Stimulated activated CD4-positive, alpha-beta T cell treated with anti-CD3 and anti-CD28 coated beads, Interleukin-15, amount 100 ng/mL, for 48 hours (primary cell): Measurements from ENCODE around the gene EDN3.
"Not testable (repeated sequence)": the region's sequence is repeated elsewhere in the genome, so short reads cannot be mapped to it uniquely, and the experiment has no call there.

Source experiments
- DNase-seq, 2 donors: peaks; one replicate each; pipeline ENCODE4 v3.0.0-alpha.2; 2020; ENCODE audit warnings: low read depth in 2 of 2

Gene EDN3

DNA sequence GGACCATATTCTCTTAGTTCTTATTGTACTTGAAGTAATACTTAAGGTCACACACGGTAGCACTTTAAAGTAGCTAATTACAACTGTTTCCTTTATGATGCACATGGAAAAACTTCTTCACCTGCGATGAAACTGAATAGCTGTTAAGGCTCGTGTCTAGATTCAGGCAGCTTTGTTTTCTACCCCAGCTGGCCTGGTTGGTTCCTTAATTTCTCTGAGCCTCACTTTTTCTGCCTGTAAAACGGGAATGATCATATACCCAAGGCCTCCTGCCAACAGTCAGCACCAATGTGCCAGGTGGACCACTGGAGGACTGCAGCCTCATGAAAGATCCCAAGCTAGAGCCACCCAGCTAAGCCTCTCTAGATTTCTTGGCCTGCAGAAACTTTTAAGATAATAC is 35.0 kb downstream of the EDN3 start:
- no peak for DNase-seq

DNA sequence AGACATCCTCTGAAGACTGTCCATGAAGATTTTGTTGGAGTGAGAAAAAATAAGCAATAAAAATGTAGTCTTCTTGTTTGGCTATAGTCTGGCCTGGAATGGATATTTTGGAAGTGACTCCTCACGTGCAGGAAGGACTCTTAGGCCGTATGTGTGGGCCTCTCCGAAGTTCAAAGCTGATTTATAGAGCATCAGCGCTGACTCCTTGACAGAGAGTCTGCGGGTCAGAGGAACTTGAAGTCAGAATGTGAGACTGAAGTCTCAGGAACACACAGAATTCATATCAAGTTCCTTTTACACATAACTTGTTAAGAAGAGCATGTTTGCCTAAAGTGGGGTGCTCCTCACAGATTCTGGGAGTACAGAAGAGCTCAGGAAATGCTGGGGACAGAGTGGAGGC is 36.1 kb downstream of the EDN3 start:
- no peak for DNase-seq

DNA sequence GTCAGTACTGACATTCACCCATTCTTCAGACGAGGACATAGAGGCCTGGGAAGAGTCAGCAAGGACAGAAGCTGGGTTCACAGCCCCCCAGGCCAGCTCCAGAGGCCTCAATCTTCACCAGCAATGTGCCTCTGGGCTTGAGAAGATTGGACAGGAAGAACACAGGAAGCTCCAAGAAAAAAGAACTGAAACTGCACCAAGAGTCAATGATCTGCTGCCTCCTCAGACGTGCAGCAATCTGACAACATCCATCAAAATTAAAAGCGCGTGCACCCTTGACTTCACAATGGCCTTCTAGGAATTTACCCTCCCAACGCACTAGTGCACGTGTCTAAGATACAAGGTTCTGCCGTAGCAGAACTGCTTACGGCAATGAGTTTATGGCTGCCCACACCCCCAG is 38.0 kb downstream of the EDN3 start:
- DNase-seq = not testable (repeated sequence)

DNA sequence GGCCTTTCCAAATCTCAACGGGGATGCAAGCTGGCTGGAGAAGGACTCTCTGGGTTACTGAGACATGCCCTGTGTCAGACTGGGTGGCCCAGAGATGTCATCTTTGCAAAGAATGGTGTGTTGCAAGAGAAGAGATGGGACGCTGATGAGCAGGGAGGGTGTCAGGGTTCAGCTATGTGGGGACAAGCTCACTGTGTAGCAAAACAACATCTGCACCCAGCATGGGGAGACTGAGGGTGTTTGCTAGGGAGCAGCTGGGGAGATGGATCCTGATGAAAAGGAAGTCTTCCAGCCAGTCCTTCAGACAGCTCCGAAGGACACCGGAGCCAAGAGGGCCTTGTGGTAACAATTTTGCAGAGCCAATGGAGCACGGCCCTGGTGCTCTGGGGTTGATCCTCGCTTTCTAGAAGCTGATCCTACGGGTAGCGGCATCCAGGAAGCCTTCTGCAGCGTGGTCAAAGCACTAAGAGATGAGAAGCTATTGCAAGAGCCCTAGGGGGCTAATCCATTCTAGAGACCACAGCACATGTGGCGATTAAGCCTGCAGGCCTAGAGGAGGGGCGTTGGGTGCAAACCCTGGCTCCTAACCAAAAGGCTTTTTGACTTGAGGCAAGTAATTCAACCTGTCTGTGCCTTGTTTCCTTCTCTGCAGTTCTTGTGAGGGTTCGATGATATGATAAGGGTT is 39.9 kb downstream of the EDN3 start:
- no peak for DNase-seq

DNA sequence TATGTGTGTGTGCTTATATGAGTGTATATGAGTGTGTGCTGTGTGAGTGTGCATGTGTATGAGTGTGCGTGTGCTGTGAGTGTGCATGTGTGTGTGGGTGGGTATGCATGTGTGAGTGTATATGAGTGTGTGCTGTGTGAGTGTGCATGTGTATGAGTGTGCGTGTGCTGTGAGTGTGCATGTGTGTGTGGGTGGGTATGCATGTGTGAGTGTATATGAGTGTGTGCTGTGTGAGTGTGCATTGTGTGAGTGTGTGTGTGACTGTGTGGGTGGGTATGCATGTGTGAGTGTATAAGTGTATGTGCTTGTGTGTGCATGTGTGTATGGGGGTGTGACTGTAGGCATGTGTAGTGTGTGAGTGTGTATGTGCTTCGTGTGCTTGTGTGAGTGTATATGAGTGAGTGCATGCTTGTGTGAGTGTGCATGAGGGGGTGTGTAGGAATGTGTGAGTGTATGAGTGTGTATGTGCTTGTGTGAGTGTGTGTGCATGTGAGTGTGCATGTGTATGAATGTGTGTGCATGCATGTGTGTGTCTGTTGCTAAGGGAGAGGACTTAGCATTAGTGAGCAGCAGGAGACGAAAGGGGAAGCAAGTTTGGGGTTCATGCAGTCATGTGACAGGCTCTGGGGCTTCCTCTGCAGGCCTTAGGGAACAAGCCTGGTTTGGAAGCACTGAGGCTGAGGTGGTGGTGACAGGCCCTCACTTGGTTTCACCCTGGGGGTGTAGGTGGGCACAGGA is 41.0 kb downstream of the EDN3 start:
- DNase-seq = not testable (repeated sequence)

DNA sequence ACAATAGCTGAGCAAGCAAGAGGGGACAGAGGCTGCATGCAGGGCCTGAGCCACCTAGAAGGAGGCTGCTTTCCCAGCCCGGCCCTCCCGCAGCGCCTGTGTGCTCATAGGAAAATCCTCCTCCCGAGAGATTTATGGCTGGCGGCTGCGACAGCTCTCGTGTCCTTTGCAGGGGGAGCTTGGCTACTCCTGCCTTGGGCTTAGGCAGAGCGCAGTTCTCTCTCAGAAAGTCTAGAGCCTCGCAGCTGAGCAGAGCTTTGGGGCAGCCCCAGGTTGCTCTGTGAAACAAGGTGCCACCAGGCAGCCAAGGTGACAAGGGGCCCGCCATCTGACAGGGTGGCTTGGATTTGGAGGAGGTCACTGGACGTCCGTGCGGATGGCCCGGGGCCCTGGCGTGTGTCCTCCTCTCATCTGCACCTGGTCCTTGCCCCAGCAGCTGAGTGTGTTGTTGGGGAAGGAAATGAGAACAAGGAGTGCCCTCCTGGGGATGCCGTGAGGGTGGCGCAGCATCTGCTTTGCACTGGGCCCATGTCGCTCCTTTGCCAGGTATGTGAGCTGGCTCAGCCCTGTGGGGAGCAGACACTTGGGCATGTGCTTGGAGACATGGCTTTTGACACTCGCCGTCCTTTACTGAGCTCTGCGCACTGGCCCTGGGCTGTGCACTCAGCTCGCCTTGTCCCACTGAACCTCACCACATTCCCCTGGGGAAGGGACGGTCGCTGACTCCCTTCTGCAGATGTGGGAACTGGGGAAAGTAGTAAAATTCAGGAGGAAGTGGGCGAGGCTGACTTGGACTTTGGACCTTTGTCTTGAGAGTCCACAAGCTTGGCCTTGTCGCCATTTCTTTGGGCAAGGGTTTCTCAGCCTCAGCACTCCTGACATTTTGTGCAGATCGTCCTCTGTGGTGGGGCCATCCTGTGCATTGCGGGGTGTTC is 41.9 kb downstream of the EDN3 start:
- no peak for DNase-seq

DNA sequence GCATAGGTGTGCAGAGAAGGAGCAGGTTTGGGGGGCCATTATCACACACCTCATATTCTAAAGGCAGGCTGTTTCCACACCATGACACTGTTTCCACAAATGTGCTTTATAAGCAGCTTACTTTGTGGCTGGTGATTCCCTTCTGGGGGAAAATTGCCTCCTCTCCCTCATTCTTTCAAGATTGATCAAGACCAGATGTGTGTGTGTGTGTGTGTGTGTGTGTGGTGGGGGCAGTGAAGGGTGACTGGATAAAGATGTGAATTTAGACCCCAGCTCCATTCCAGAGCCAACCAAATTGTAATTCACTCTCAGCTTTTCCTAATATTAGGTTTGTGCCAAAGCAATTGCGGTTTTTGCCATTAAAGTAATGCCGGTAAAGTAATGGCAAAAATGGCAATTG is 45.6 kb downstream of the EDN3 start:
- no peak for DNase-seq

DNA sequence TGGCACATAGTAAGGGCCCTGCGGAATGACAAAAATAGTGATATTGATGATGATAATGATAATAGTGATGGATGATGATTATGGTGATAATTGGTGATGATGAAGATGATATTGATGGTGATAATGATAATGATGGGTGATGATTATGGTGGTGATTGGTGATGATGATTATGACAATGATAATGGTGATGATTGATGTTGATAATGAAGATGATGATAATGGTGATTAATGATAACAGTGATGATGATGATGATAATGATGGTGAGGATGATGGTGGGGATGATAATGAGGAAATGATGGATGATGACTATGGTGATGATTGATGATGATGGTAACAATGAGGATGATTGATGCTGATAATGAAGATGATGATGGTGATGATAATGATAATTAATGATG is 48.9 kb downstream of the EDN3 start:
- DNase-seq = no peak

DNA sequence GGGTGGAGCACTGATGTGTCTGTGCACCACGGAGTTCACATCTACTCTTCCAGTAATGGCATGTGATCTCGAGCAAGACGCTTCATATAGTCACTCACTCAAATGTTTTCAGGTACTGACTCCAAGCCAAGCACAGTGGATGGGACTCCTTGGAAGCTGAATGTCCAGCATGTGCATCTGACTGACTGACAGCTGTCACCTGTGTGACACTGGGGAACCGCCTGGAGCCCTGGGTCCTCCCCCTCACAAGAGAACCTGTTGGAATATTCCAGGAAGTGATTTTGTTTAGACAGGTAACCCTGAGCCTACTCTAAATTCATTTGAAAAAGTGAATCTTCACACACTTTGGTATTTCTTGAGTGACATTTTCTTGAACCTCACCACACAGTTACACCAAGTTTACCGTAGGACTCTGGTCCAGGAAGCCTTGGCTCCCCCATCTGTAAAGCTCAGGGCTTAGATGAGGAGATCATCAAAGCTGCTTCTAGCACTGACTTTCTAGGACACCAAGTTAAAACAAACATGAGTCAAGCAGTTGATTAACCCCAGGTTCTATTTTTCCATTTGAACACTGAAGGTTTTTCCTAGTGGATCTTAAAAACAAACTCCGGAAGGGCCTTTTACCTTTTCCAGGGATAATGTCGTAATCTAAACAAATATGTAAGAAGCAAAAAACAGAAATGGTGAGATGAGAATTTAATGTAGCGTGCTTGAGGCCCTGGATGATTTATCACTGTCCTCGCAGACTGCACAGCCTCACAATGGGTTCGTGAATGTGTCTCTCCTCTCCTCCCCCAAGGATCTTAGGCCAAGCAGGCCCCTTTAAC is 50.1 kb downstream of the EDN3 start:
- no peak for DNase-seq

DNA sequence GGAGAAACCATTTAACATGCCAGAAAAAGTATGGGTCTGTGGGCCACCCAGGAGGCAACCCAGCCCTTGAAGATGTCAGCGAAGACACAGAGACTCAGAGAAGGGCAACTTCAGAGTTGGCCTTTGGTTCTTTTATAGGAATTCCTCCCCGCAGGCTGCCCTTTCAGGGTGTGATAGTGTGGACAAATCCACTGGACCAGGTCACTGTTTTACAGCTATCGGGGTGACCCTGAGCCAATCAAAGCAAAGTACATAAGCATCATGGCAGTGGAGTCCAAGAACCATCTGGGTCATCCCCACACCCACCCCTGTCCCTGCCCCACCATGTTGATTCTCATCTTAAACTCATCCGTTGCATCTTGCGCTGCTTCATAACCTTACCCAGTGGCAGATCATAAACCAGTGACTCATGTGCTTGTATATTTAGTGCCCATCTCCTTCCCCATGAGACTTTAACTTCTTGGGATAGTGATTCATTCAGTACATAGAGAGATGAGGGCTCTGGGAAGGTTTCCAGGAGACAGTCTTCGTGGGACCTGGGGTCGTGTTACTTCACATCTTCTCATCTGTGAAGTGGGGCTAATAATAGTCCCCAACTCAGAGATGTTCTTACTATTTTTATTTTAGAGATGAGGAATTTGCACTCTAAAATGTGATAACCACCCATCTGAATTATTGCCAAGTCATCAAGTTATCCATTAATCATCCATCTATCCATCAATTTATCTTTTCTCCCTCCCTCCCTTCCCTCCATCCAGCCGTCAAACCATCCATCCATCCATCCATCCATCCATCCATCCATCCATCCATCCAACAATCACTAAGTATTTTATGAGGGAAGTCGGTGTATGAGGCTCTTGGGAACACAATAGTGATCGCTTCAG is 51.0 kb downstream of the EDN3 start:
- DNase-seq = no peak

DNA sequence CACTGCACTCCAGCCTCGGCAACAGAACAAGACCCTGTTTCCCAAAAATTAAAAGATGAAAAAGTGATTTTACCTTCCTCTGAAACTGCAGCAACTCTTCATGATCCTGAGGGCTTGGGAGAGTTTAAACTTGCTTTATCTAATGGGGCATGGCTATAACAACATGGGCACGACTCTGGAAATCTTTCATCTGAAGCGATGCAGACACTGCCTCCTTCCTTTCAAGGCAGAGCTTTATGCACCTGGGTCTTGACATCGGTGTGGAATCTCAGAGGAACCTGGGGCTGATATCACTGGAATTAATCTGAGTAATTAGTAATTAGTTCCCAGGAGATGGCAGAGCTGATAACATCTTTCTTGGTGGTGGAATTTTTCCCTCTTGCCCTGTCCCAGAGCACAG is 52.1 kb downstream of the EDN3 start:
- DNase-seq = no peak

DNA sequence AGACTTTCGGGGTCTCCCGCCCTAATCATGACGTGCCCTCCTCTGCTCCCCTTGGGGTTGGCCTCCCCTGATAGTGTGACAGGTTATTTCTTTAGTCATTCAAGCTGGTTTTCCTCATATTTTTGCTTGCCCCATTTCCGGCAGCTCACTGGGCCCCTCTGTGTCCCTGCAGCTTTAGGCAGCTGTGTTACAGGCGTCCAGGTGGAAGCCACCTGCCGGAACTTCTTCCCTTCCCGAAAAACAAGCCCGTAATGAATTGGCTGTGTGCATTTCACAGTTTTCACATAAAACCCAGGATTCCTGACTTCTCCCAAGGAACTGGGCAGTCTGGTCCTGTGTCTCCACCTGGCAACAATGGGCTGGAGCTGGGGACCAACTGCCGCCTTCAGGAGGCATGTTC is 52.6 kb downstream of the EDN3 start:
- no peak for DNase-seq

DNA sequence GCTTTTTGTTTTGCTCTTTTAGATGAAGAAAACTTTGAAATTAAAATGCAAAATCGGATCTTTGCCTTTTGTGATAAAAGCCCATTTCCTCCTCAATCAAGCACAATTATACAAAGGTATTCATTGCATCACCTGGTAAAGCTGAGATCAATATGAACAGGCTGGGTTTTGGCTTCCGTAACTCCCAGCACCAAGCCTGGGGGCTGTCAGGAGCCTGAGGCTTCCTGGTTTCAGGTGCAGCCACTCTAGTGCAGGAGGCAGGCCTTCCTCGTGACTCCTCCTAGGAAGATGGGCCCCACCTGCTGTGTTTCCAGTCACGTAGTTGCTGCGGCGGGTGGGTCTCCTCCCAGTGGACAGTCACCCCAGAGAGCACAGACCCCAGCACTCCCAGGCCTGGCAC is 54.0 kb downstream of the EDN3 start:
- DNase-seq = no peak

DNA sequence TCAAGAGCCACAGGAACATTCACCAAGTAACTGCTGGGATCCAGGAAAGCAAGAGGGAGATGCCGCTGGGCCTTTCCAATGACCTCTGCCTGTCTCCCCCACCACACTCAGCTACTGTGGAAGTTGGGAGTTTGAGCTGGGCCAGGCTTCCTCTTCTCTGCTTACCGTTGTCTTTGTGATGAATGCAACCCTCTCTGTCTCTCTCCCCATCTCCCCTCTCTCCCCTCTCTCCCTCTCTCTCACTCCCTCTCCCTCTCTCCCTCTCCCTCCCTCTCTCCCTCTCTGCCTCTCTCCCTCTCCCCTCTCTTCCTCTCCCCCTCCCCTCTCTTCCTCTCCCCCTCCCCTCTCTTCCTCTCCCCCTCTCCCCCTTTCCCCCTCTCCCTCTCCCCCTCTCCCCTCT is 54.8 kb downstream of the EDN3 start:
- DNase-seq = no peak

DNA sequence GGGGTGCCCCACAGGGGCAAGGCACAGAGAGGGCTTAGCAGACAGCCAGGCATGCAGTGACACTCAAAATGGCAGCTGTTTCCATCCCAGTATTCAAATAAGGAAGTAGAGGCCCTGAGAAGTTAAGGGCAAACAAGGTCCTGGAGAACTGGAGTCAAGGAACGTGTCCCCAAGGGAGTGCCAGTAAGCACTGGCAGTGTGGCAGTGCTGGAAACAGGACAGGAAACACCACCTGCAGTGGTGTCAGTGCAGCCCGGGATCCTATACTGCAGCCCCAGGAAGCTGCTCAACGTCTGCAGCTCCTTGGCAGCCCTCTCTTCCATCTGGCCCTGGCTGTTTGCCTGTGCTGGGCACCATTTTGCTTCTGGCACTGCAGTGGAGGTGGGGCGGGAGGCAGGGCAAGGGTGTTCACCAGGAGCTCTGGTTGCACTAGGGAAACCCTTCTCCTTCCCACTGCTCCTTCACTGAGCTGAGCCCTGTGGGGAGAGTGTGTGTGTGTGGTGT is 56.3 kb downstream of the EDN3 start:
- no peak for DNase-seq

DNA sequence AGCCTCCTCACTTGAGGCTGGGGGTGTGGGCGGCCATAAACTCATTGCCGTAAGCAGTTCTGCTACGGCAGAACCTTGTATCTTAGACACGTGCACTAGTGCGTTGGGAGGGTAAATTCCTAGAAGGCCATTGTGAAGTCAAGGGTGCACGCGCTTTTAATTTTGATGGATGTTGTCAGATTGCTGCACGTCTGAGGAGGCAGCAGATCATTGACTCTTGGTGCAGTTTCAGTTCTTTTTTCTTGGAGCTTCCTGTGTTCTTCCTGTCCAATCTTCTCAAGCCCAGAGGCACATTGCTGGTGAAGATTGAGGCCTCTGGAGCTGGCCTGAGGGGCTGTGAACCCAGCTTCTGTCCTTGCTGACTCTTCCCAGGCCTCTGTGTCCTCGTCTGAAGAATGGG is 58.4 kb downstream of the EDN3 start:
- not testable (repeated sequence) for DNase-seq

DNA sequence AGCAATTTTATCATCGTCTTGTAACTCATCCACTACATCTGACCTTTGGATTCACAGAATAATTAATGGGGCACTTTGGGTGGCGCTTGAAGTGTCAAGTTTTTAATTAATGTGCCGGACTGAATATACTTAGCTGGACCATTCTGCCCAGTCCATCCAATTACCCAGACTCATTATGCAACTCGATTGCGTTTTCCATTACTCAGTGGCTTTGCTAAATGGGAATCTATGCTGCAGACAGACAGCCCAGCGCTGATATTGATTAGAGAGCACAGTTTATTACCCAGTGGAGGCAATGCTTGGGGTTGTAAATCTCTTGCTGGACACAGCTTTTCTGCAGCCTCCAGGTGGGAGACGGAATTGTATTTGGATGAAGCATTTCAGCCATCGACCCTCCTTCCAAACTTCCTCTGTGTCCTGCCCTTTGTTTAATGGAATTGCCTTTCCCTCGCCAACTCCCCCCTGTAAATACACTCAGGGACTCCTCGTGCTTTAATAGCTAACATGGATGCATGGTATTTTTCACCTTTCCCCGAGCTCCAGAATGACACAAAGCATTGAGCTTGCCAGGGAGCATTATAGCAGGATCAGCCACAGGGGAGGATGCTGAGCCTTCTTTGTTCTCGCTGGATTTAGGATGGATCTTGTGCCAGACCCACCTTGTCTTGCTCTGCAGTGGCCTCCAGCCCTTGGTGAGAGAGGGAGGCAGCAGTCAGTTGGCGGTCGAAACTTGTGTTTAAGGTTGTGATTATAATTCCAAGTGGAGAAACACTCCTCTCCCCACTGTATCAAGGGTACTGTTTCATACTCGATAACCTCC is 59.7 kb downstream of the EDN3 start:
- no peak for DNase-seq

DNA sequence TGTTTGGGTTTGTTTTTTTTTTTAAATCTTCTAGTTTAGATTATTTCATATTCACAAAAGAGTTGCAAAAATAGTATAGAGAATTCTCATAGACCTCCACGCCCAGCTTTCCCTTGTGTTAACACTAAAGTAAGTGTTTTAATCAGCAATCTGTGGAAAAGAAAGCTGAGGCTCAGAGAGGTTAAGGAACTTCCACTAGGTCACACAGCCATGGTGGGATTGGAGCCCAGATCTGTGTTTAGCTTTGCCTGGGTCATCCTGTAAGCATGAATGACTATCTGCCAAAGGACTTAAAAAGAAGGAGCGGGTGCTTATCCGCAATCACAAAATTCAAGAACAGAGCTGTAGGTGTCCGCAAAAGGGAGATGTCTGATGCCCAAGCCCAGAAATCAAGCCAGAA is 60.5 kb downstream of the EDN3 start:
- DNase-seq = no peak

DNA sequence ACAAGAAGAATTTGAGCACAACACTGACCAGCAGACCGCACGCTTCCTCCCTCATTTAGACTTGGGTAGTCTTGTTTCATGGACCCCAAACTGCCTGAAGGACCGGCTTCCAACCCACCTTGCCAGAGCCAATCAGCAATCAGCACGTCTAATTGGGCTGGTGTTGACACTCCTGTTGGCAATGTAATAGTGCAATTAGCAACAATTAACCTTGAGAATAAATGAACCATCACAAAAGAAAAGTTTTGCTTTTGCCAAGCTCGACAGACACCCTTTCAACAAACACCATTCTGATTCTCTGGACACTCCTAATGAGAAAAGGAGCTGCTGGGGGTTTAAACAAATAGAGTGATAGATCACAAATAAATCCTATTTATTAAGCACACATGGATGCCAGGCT is 61.0 kb downstream of the EDN3 start:
- no peak for DNase-seq

DNA sequence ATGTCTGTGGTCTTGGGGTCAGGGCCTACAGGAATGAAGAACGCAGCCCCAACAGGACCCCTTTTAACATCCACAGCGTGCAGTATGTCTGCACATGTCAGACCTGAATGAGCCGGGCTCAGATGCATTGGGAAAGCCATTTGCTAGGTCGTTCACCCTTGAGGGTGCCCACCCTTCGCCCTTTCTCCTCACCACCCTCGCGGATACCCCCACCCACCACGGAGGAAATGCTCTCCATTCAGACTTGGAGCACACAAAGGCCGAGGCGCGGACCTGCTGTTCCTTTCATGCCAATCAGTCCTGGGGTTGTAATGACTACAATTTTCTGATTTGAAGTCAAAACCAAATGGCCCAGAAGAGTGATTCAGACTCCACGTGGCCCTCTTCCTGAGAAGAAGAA is 62.7 kb downstream of the EDN3 start:
- DNase-seq = no peak
